K562 (cell line): ENCODE results near the gene PCP2. TPM values are rescaled to one million over a fixed set of nuclear protein-coding genes. Genes with fewer than 3 reads are reported as not detected.

Experiments used
- ATAC-seq: fragments of 200-7000 bp; cut with Tn5 transposase; 3 replicates; pipeline ENCODE4 v1.9.1; 2020; ENCODE audit warnings: moderate library complexity
- BruUV-seq: library from RNA; stranded (reverse); fragments of 400-500 nt; replicated peaks from 2 replicates; lab custom pipeline; 2021; lab: Mats Ljungman, UMichigan
- CTCF ChIA-PET: fragments of 300-600 bp; formaldehyde crosslinking; extraction: SDS; loops from one replicate; lab custom pipeline; 2021; ENCODE audit warnings: low intra/inter-chr PET ratio; lab: Yijun Ruan, JAX
- POLR2A ChIA-PET: fragments of 300-600, 350-650 bp; sonication (Branson Sonifier 250); formaldehyde crosslinking; extraction: SDS; loops from one replicate; lab custom pipeline; 2021; ENCODE audit warnings: antibody characterized with exemption, inconsistent platforms; lab: Yijun Ruan, JAX
- DNase-seq, 4 experiments: peaks; one replicate each; pipeline versions ENCODE4 v3.0.0 to v3.0.0-alpha.2; 2011 to 2018; ENCODE audit warnings: low spot score in 3 of 4, mixed read lengths in 3 of 4; ENCODE audit errors: extremely low read depth in 1 of 4
- FAIRE-seq: peaks from 2 replicates; lab custom pipeline; 2011; peaks lifted over from hg19 to GRCh38; lab: Jason Lieb, UNC
- H2AFZ ChIP-seq: 2 replicates; pipeline ENCODE4 v1.6.0; 2011; ENCODE audit warnings: low read depth, low read length, control low read depth, inconsistent platforms
- H3K27ac ChIP-seq: fragments of 200-600 bp; 3 replicates; pipeline ENCODE4 v1.8.0; 2011; ENCODE audit warnings: low read depth, mild to moderate bottlenecking, control low read depth, inconsistent platforms, low read length, moderate library complexity, mixed read lengths; ENCODE audit errors: extremely low read depth
- H3K27me3 ChIP-seq, 2 experiments: fragments of 300-600 bp in 1 of 2; 2 replicates in 1 of 2; 3 replicates in 1 of 2; pipeline versions ENCODE4 v1.6.0 to v1.8.0; 2011; ENCODE audit warnings: inconsistent platforms in 2 of 2, low read length in 2 of 2, mild to moderate bottlenecking in 1 of 2, mixed read lengths in 1 of 2, moderate library complexity in 1 of 2; ENCODE audit not compliant: control insufficient read depth in 2 of 2, insufficient read depth in 2 of 2
- H3K36me3 ChIP-seq: fragments of 300-600 bp; 3 replicates; pipeline ENCODE4 v1.8.0; 2011; ENCODE audit warnings: mild to moderate bottlenecking, low read length, inconsistent platforms; ENCODE audit not compliant: control insufficient read depth, insufficient read depth
- H3K4me1 ChIP-seq, 2 experiments: fragments of 200-600 bp in 1 of 2; replicated peaks in 1 of 2; 2 replicates in 1 of 2; 3 replicates in 1 of 2; pipeline versions ENCODE4 v1.5.1 to v1.8.0; 2011; ENCODE audit warnings: inconsistent platforms in 2 of 2, low read length in 2 of 2, mild to moderate bottlenecking in 1 of 2, mixed read lengths in 1 of 2, moderate library complexity in 1 of 2; ENCODE audit not compliant: control insufficient read depth in 2 of 2, insufficient read depth in 2 of 2
- H3K4me2 ChIP-seq: 2 replicates; pipeline ENCODE4 v1.6.1; 2011; ENCODE audit warnings: low read length, control low read depth, inconsistent platforms, mixed read lengths; ENCODE audit not compliant: insufficient read depth
- H3K4me3 ChIP-seq: fragments of 200-600 bp; sonication (generic), shearing (Covaris generic); 2 replicates; pipeline ENCODE4 v1.5.1; 2016; ENCODE audit warnings: control low read depth, inconsistent platforms
- H3K79me2 ChIP-seq: fragments of 200-600 bp; 3 replicates; pipeline ENCODE4 v1.8.0; 2011; ENCODE audit warnings: low read length, inconsistent platforms; ENCODE audit not compliant: control insufficient read depth, insufficient read depth
- H3K9ac ChIP-seq, 2 experiments: 2 replicates each; pipeline versions ENCODE4 v1.6.0 to v1.6.1; 2011; ENCODE audit warnings: low read depth in 2 of 2, low read length in 2 of 2, control low read depth in 1 of 2, inconsistent platforms in 1 of 2, mild to moderate bottlenecking in 1 of 2, mixed read lengths in 1 of 2; ENCODE audit not compliant: insufficient read depth in 1 of 2
- H3K9me1 ChIP-seq: one replicate; pipeline ENCODE4 v1.6.0; 2011; ENCODE audit warnings: inconsistent platforms, mild to moderate bottlenecking, low read length, moderate library complexity; ENCODE audit not compliant: control insufficient read depth, insufficient read depth
- H3K9me3 ChIP-seq: replicated peaks from 2 replicates; pipeline ENCODE4 v1.5.1; 2011; ENCODE audit warnings: low read depth, low read length, inconsistent platforms; ENCODE audit not compliant: control insufficient read depth, insufficient read depth
- H4K20me1 ChIP-seq: replicated peaks from 2 replicates; pipeline ENCODE4 v1.6.1; 2011; ENCODE audit warnings: low read length, inconsistent platforms, mixed read lengths; ENCODE audit not compliant: control insufficient read depth, insufficient read depth
- CBX5 ChIP-seq: IDR thresholded peaks from 2 replicates; pipeline ENCODE4 v1.6.1; 2014; ENCODE audit warnings: low read depth, borderline replicate concordance
- HCFC1 ChIP-seq: IDR thresholded peaks from 2 replicates; pipeline ENCODE4 v1.6.1; 2012; ENCODE audit warnings: low read depth, low read length, improper control_type of control experiment
- PHF8 ChIP-seq: fragments of 200-600 bp; sonication (generic); IDR thresholded peaks from 2 replicates; pipeline ENCODE4 v1.6.1; 2012; ENCODE audit warnings: mixed run types, mild to moderate bottlenecking, inconsistent platforms, low read length, moderate library complexity, borderline replicate concordance
- SIN3A ChIP-seq, 2 experiments: fragments of 150-350 bp in 1 of 2; IDR thresholded peaks; 2 replicates each; pipeline ENCODE4 v1.6.1; 2011 to 2016; ENCODE audit warnings: borderline replicate concordance in 2 of 2, low read depth in 2 of 2, low read length in 2 of 2, mild to moderate bottlenecking in 2 of 2, moderate library complexity in 2 of 2; ENCODE audit not compliant: control insufficient read depth in 1 of 2
- ZBTB17 ChIP-seq: fragments of 450-650 bp; formaldehyde crosslinking; IDR thresholded peaks from 2 replicates; pipeline ENCODE4 v1.4.0; 2020; ENCODE audit warnings: mild to moderate bottlenecking
- ZBTB7A ChIP-seq: IDR thresholded peaks from 2 replicates; pipeline ENCODE4 v1.6.1; 2011; ENCODE audit warnings: low read depth, mild to moderate bottlenecking, low read length, moderate library complexity, borderline replicate concordance; ENCODE audit not compliant: control insufficient read depth
- ZNF592 ChIP-seq: fragments of 450-650 bp; IDR thresholded peaks from 2 replicates; pipeline ENCODE4 v1.6.1; 2017; ENCODE audit warnings: antibody characterized with exemption, mild to moderate bottlenecking
- ZNF740 ChIP-seq, 3 experiments: fragments of 200-800 bp in 1 of 3; sonication (Bioruptor generic) in 1 of 3; sonication (generic) in 1 of 3; formaldehyde crosslinking in 1 of 3; IDR thresholded peaks; 2 replicates each; pipeline versions ENCODE4 v1.6.1 to v1.8.0; 2016 to 2022; ENCODE audit warnings: mild to moderate bottlenecking in 2 of 3, missing compliant biosample characterization in 2 of 3, missing genetic modification characterization in 2 of 3, missing genetic modification reagents in 1 of 3
- WGBS: fragments of 100-300 bp; shearing (Covaris generic); methylation state at CpG from one replicate; pipeline ENCODE4 v1.1.6; 2016; ENCODE audit warnings: low coverage, mixed read lengths; ENCODE audit not compliant: insufficient coverage; ENCODE audit errors: missing lambda C conversion rate; 5-methylcytosine and 5-hydroxymethylcytosine counted together
- in situ Hi-C: fragments of 300-500 bp; cut with MboI; formaldehyde crosslinking; loops from 4 replicates; pipeline ENCODE4 v1.15.0; 2018; ENCODE audit warnings: inconsistent platforms, mixed read lengths
- intact Hi-C: fragments of 100-400 bp; cut with micrococcal nuclease; formaldehyde crosslinking; loops from 2 replicates; pipeline ENCODE4 v1.14.2; 2022
- polyA plus RNA-seq, 8 experiments: library from polyadenylated mRNA; depleted of rRNA in 4 of 8; stranded (reverse) in 5 of 8; unstranded in 3 of 8; fragments of >200 nt; fragmentation: Nextera tagmentation in 2 of 8; fragmentation: Illumina TruSeq in 1 of 8; extraction: Ambion mirVana in 2 of 8; extraction: Trizol in 1 of 8; gene quantifications; 2 replicates each; pipeline versions ENCODE4 v1.2.1 to v1.2.3, GENCODE V29; 2011 to 2014; ENCODE audit warnings: inconsistent platforms in 1 of 8, missing spikeins in 1 of 8
- total RNA-seq, 7 experiments: library from RNA; depleted of rRNA in 6 of 7; stranded (reverse); fragments of >200 nt in 6 of 7; fragmentation: Illumina TruSeq in 2 of 7; extraction: Trizol in 2 of 7; gene quantifications; 2 replicates each; pipeline versions ENCODE4 v1.2.1 to v1.2.3, GENCODE V29; 2011 to 2021; ENCODE audit warnings: low replicate concordance in 1 of 7
- TF ChIP-seq, protein P1 (sequence below): fragments of 450-650 bp; IDR thresholded peaks from 2 replicates; pipeline ENCODE4 v1.6.1; 2016; ENCODE audit warnings: antibody characterized with exemption
- TF ChIP-seq, protein P2 (sequence below), 2 experiments: fragments of 200-800 bp in 1 of 2; sonication (Bioruptor generic) in 1 of 2; sonication (generic) in 1 of 2; formaldehyde crosslinking in 1 of 2; IDR thresholded peaks in 1 of 2; conservative IDR thresholded peaks in 1 of 2; 2 replicates each; pipeline versions ENCODE4 v1.5.0 to v1.6.1; 2016 to 2020; ENCODE audit warnings: missing compliant biosample characterization in 1 of 2, missing genetic modification characterization in 1 of 2, missing genetic modification reagents in 1 of 2

Gene PCP2
- total and polyA plus RNA-seq, 9 of the 15 experiments (the other 6 are each of a cell fraction or from before 2014, with no cell fraction given) = 0.17 to 1.3 (median 0.49) TPM; not detected in 3

- peaks cover 15 to 50% of the 10 kb centered on the region in 2 experiments; a peak in 4 of 5 replicates for H3K4me1 ChIP-seq
- TF ChIP-seq CBX5 = 0 out of 2 replicates have a peak, but pooled peaks have one; percentile 15
- TF ChIP-seq PHF8 = peak; percentile 68; the same call in 1 of the 2 replicates
- no peak for TF ChIP-seq HCFC1
- TF ChIP-seq, protein P1, sequence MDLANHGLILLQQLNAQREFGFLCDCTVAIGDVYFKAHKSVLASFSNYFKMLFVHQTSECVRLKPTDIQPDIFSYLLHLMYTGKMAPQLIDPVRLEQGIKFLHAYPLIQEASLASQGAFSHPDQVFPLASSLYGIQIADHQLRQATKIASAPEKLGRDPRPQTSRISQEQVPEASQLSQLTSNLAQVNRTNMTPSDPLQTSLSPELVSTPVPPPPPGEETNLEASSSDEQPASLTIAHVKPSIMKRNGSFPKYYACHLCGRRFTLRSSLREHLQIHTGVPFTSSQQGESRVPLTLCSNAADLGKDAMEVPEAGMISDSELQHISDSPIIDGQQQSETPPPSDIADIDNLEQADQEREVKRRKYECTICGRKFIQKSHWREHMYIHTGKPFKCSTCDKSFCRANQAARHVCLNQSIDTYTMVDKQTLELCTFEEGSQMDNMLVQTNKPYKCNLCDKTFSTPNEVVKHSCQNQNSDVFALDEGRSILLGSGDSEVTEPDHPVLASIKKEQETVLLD = peak; percentile 57; the same call in 1 of the 2 replicates
- no peak for TF ChIP-seq ZNF740 (CRISPR knock-in tag; IDR thresholded peaks at IDR 0.05)
- TF ChIP-seq ZNF740 (tag; IDR thresholded peaks at IDR 0.05) = no peak
- TF ChIP-seq ZBTB17 (CRISPR knock-in tag) = peak; percentile 92
- TF ChIP-seq SIN3A (IDR thresholded peaks at IDR 0.05; ENCODE audit: borderline replicate concordance in 2 of 2, control insufficient read depth in 1 of 2, low read depth in 2 of 2, low read length in 2 of 2) = peak in 1 of 2 experiments; percentile 78; a peak in 1 of 4 replicates
- TF ChIP-seq ZBTB7A = peak; percentile 47; the same call in 1 of the 2 replicates
- peak; percentile 45; the same call in 1 of the 2 replicates for TF ChIP-seq ZNF592
- TF ChIP-seq, protein P2, sequence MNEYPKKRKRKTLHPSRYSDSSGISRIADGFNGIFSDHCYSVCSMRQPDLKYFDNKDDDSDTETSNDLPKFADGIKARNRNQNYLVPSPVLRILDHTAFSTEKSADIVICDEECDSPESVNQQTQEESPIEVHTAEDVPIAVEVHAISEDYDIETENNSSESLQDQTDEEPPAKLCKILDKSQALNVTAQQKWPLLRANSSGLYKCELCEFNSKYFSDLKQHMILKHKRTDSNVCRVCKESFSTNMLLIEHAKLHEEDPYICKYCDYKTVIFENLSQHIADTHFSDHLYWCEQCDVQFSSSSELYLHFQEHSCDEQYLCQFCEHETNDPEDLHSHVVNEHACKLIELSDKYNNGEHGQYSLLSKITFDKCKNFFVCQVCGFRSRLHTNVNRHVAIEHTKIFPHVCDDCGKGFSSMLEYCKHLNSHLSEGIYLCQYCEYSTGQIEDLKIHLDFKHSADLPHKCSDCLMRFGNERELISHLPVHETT (CRISPR knock-in tag; conservative IDR thresholded peaks at IDR 0.05 in 1 of 2, IDR thresholded peaks at IDR 0.05 in 1 of 2) = 0 out of 4 replicates have a peak, but pooled peaks of 1 of the 2 experiments have one; percentile 72
Measured at GRCh38 chr19:7636691-7637373, 3.3 kb upstream of the PCP2 start, which contains the start of gene STXBP2. Gene STXBP2, plus strand, starts transcription at chr19:7637110. Its CDS starts 40 bp downstream, at chr19:7637150.

More at GRCh38 chr19:7636691-7637373, 3.3 kb upstream of the PCP2 start, which contains the start of gene STXBP2:
- in situ Hi-C loops (no loop called here), intact Hi-C loops (no loop called here)
- ChIA-PET POLR2A (interaction anchor here (1.6 to 2.0 kb wide), 4 partner anchors 12 to 69 kb away, joined by 6 to 18 read pairs (median 7); no protein-coding TSS in a partner anchor), CTCF (no interaction called here)
- peak within 1 kb of the TSS; percentile 97 for H3K9ac ChIP-seq
- DNase-seq (peak; percentile 87 to 98 (median 96)), FAIRE-seq (peak; percentile 81), ATAC-seq (peak; percentile 88)
- H3K27me3 ChIP-seq = no peaks in the 10 kb centered on the region; a peak in 1 of 5 replicates
- BruUV-seq = no TSS peak
- peaks cover 39% of the 10 kb centered on the region; the same call in 2 of the 3 replicates for H3K36me3 ChIP-seq
- H3K4me2 ChIP-seq = peak within 1 kb of the TSS; percentile 95
- peaks cover 40% of the 10 kb centered on the region for H3K79me2 ChIP-seq
- peaks cover 6% of the 10 kb centered on the region; the same call in 1 of the 2 replicates for H3K9me3 ChIP-seq
- H4K20me1 ChIP-seq = peaks cover 14% of the 10 kb centered on the region
- no peaks in the 10 kb centered on the region for H3K9me1 ChIP-seq
- WGBS = 6% methylated on average over 24 of the region's 61 CpGs
- H2AFZ ChIP-seq = peak within 1 kb of the TSS; percentile 98
- H3K27ac ChIP-seq = peak within 1 kb of the TSS; percentile 93
- H3K4me3 ChIP-seq = peak within 1 kb of the TSS; percentile 79
